GM18870 (cell line): ENCODE measurements around the gene BAZ1A.

Experiments used
- ATAC-seq: cut with Tn5 transposase; IDR thresholded peaks from one replicate; pipeline ENCODE4 v1.9.1; 2021; ENCODE audit warnings: moderate library complexity; ENCODE audit not compliant: unreplicated experiment

BAZ1A gene

DNA sequence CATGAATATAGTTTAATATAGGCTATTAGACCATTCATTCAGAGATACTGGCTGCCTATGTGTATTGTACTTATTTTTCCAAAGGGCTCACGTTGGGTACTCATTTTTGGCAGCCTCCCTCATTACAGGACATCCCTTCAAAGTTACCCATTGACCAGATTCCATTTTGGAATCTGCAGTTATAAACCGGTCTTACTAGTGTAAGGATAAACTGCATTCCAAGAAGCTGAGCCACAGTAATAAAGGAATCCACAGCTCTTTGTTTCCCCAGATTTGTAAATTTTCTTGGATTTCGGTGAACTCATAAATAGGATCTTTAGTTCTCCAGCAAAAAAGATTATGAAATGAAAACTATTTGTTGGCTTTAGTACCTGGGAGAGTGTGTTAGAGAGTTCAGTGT lies 141.9 kb downstream of the BAZ1A start:
- ATAC-seq: no peak

- no peak for ATAC-seq
Observed at GRCh38 chr14:34732802-34733201, 142.4 kb downstream of the BAZ1A start.

DNA sequence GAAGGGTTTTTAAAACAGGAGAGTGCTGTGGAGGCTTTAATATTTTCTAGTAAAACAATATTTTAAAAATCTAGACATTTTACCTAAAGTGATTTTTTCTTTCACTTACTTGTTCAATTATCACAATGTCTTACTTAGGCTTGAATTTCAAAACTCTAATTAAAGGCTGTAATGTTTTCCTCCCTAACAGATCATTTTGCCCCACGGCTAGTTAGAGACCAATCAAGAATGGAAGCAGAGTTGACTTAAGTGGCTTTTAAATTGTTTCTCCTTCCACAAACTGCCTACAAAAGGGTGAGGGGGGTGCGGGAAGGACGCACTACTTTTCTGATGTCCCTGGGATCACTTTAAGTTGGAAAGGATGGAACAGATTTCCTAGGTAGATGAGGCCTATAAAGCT lies 151.3 kb downstream of the BAZ1A start:
- no peak for ATAC-seq

DNA sequence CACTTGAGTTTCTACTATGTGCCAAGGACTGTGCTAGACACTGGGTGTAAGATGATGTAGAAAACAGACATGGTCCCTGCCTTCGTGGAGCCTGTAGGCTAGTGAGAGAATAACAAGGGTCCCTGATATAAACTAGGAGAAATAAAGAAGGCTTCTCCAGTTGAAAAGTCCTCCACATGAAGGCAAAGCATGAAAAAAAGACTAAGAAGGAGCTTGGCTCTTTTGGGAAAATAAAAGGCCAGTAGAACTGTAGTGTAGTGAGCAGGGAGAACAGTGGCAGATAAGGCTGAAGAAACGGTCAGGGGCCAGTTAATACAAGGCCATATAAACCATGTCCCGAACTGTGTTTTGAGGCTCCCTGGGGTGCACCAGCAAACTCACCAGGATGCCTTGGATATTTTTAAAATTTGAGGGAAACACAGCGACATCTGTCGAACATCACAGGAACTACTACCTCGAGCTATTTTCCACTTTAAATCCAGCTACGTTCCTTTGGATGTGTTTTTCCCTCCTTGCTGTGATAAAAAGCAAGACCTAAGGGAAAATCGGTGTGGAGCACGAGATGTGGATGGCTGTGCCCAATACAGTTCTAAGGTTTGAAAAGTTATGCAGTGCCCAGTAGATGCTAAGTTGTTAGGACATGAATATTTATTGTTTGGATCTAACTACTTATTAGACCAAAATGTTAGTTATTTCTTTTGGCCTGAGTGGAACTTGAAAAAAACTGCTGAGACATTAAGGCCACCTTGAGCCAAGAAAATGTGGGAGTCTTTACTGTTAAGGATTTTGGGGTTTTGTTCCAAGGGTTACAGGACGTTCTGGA lies 152.2 kb downstream of the BAZ1A start:
- ATAC-seq: no peak

DNA sequence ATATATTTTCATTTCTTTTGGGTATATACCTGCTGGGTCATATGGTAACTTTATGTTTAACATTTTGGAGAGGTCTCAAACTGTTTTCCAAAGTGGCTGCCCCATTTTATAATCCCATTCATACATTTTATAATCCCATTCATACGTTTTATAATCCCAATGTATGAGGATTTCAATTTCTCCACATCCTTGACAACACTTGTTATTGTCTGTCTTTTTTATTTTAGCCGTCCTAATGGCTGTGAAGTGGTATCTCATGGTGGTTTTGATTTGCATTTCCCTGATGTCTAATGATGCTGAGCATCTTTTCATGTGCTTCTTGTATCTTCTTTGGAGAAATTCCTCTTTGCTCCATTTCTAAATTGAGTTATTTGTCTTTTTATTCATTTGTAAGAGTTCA lies 154.0 kb downstream of the BAZ1A start:
- ATAC-seq: no peak

- no peak for ATAC-seq
Observed at GRCh38 chr14:34718750-34719304, 156.3 kb downstream of the BAZ1A start.

GRCh38 chr14:34715127-34715863 lies 159.9 kb downstream of the BAZ1A start:
- ATAC-seq: no peak

GRCh38 chr14:34714320-34715126 lies 160.6 kb downstream of the BAZ1A start, which contains the start of gene CFL2:
Gene CFL2, minus strand, starts transcription at chr14:34714593. Its CDS starts 53 bp downstream, at chr14:34714540.
- peak; percentile 36 for ATAC-seq

- ATAC-seq: no peak
Observed at GRCh38 chr14:34713681-34714319, 161.4 kb downstream of the BAZ1A start.

DNA sequence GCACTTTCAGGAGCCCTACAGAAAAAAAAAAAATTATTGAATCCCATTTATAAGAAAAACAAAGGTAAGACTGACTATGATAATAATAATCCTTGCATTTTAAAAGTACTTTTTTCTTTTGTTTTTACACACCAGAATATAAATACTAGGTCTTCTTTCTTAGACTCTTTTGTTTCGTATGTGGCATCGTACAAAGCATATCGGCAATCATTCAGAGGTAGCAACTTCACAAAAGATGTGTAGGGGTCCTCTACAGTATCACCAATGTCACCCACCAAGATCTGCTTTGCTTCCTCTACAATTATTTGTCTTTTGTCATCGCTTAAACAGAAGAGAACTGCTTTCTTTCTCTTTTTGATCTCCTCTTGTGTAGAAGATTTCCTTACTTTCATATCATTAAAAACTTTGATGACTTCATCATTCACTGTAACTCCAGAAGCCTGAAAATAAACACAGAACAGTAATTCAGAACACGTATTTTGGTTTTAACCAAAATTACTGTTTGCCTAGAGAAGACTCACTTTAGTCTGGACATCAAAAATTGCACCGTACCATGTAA lies 162.0 kb downstream of the BAZ1A start:
- no peak for ATAC-seq

- ATAC-seq: no peak
Observed at GRCh38 chr14:34711796-34712712, 163.1 kb downstream of the BAZ1A start.

DNA sequence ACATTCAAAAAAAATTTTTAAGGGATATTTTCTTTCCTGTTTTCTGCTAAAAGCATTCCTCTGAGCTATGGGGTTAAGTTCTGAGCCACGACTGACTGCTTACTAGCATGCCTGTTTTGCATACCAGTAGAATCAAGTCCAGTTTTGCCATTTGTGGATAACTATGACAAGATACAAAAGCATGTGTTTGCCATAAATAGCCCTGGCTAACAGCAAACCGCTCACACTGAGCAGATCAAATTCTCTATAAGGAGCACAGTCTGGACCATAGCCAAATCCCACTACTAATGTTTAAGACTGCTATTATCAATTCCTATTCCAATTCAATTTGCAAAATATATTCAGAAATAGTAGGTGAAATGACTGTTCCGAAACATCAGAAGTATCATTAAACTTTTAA lies 164.0 kb downstream of the BAZ1A start:
- peak; percentile 75 for ATAC-seq

- ATAC-seq: no peak
Observed at GRCh38 chr14:34710744-34711143, 164.4 kb downstream of the BAZ1A start.

GRCh38 chr14:34710006-34710405 lies 165.2 kb downstream of the BAZ1A start:
- no peak for ATAC-seq

GRCh38 chr14:34707722-34708121 lies 167.4 kb downstream of the BAZ1A start:
- no peak for ATAC-seq
